Kidney glomerular epithelial cell (primary cell): ENCODE measurements around the gene PIEZO2.

Source experiments
- DNase-seq: peaks from one replicate; lab custom pipeline; 2025; lab: John Stamatoyannopoulos, UW

The PIEZO2 gene

DNA sequence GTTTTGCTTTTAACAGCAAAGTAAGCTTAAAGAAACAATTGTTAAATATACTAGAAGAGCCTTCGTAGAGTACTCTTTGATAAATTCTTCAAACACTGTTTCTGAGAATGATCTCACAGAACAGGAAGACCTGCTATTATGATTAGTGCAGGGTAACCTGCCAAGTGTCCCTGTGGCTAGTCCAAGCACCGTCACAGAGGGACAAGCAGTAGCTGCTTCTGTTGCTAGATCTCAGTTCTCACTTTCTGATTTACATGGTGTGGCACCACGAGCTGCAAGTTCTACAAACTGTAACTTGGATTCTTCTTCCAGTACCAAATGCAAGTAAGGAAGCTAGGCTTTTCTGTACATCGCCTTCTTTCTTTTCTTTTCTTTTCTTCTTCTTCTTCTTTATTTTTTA is 121.5 kb downstream of the PIEZO2 start:
- DNase-seq = no peak

DNA sequence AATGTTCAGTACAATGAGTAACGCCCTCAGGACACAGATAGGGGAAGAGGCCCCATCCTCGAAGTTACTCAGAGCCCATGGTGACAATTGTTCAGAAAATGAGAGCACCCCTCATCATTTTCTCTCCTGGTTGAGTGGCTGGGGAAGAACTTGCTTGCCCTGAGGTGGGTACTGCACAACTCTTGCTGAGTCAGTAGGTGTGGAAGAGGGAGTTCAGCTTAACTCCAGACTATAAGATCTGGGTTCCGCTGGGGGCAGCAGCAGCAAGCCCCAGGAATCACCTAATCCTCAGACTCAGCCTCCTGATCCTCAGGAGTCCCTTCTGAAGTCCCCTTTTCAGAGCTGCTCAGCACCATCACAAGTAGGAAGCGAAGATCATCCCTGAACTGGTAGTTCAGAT is 123.7 kb downstream of the PIEZO2 start:
- DNase-seq = no peak

DNA sequence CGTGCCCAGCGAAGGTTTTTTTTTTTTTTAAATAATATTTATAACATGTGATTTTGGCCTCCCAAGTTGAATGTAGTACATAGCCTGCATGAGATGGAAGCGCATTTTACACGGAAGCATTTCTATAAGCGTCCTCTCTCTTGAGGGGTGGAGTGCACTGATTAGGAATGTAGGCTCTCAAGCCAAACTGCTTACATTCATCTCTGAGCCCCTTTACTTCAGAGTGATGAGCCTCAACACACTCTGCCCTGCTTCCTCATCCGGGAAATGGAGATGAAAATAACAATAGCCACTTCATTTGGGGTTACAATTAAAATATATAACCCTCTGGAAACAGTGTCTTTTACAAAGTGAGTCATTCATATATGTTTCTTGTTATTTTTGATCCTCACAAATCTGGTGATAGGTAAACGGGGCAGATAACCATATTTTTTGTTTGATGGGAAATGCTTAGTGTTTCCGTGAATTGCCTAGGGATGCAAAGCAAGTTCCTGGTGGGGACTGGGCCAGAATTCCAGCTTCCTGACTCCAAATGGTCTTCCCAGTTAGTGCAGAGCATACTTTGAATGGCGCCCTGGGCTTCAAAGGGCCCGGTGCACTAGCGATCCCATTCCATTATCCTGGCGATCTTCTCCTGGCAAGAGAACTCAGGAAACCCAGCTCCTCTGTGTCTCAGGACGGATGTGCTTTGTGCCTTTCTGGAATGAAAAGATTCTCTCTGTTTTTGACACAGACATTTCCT is 124.3 kb downstream of the PIEZO2 start:
- DNase-seq = no peak

DNA sequence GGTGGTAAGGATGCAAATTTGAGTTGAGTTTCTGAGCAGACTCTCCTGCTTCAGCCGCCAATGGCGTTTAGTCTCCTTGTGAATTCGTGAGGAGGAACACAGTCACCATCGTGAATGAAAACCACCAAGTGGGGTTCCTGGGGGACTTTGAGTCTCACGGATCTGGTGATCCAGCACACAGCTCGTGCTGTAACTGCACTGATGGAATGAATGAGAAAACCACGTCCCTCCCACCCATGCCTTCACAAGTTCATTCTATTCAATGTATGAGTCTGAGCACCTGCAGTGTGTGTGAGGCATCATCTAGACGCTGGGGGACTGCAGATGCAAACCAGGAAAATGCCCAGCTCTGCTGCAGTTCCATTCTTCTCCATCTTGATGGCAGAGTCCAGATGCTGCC is 127.9 kb downstream of the PIEZO2 start:
- DNase-seq = no peak

DNA sequence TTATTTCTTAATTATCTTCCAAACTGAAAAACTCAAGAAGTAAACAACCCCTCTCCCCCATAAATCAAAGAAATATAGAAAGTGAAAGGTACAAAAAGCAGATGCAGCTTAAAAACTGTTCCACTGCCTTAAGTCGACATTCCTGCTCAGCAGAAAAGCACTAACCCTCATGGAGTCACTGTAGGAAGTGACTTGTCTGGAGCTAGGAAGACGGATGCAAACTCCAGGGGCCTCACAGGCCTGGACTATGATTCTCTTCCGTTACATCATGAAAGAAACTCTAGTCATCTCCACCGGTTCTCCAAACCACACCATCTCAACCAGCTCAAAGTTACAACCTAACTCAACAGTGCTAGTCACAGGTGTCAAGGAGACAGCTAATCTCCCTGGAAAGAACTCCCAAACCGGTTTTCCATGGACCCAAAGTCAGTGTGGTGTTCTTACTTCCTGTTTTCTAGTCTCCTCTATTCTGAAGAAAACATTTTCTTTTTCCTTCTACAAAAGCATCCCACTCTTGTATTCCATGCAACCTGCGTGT is 128.4 kb downstream of the PIEZO2 start:
- no peak for DNase-seq

DNA sequence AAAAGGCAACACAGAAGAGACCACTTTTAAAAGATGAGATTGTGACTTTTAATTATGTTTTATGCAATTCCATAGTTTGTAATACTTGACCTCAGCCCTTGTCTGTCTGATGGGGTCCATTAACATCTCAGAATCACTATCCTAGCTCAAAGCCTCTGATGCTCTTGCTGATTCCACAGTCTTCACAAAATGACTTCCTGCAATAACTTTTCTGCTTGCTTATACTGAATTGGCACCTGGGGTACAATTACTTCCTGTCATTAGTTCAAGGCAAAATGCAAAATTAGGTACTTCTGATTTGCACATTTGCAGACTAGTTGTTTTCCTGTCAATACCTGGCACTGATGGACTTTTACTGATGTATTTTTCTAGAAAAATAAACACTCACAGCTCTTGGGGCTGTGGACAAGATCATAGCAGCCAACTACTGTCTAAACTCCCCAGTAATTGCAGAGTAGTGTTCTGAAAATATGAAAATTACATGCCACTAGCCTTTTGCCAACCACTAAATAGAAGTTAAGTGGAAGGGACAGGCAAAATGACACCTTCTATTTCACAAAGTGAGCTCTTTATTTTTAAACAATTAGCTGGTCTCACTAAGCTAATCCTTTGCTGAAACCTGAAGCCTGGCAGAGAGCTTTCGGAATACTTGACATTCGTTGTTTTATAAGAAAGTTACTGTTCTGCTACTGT is 129.1 kb downstream of the PIEZO2 start:
- no peak for DNase-seq

DNA sequence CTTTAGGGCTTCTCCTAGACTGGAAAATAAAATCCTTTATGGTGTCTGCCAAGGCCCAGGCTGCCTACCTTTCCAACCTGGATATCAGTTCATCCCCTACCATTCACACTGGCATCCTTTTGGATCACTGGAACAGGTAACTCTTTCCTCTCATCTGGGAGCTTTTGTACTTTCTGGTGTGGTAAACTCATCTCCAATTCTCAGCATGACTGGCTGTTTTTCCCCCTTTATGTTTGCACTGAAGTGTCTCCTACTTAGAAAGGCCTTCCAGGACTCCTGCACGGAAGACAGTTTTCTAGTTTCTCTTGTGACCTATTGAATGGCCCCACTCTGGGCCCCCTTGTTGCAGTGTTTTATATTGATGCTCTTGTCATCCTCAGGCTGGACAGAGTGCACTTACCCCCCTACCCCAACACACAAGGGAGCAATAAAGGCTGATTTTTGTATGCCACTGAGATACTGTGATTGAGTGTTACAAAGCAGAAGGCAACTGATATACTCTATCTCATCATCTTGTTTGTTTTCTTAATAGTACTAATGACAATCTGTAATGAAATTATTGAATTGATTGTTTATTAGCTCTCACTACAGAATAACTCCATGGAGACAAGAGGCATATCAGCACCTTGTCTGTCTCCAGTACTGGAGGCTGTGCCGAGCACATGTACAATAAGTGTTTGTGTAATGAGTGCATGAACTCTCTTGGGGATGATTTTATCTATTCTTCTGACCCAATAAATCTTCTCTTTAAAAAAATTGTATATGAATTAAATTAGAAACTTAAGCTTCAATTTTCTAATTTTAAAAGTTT is 129.9 kb downstream of the PIEZO2 start:
- DNase-seq = no peak

DNA sequence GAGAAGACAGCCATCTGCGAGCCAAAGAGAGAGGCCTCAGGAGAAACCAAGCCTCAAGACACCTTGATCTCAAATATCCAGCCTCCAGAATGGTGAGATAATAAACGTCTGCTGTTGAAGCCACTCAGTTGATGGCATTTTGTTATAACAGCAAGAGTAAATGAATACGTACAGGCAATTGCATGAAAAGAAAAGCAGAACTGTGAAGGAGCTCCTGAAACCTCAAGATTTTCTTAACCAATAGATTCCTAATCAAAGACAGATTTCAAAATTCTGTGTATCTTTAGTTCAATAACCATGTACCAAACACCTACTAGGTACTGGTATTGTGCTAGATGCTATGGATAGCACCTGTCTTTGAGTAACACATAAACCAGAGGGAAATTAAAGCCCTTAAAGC is 139.5 kb downstream of the PIEZO2 start:
- no peak for DNase-seq

DNA sequence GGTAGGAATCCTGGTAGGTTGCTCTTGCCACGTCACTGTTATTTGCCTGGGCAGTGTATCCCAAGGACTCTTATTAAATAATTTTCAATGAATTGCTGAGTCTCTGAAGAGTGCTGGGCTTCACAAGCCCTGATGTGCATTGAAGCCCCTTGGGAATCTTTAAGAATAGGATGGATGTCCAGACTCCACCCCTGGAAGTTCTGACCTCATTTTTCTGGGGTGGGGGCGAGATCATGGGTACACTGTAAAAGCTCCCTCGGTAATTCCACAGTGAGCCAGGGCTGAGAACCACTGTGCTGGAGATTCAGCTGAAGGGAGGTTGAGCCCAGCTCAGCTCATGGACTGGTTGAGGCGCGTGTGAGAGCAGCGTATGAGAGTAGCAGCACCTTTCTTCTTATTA is 140.2 kb downstream of the PIEZO2 start:
- no peak for DNase-seq

DNA sequence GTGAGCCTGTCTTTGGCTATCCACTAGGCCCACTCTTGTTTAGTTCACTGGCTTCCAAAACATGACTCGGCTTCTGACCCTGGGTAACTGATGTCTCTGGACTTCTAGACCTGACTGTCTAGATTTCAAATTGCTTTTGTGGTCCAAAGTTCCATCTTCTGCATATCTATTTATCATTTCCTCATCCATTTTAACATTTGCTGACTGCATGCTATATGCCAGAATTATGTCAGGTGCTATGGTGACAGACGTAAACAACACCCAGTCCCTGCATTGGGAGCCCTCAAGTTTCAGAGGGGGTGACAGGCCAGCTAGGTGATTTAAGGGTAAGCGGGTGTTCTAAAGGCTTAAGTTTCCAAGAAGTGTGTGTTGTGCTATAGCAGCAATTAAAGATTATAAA is 140.9 kb downstream of the PIEZO2 start:
- DNase-seq = no peak

DNA sequence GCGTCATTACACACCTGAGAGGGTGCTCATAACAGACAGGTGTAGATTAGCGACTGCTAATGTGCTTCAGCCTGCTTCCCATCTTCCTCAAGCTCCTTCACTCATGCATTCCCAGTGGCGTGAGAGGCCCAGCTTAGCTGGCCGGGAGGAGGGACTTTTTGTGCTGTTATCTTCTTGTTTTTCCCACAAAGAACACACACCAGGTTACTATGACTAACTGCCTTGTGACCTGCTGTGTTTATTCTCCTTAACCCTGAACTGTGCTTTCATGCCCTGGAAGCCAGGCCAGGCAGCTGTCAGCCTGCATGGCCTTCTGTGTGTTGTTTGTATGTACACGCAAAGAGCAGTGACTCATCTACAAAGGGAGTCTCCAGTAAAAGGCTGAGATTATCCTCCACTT is 143.8 kb downstream of the PIEZO2 start:
- peak; percentile 81 for DNase-seq

DNA sequence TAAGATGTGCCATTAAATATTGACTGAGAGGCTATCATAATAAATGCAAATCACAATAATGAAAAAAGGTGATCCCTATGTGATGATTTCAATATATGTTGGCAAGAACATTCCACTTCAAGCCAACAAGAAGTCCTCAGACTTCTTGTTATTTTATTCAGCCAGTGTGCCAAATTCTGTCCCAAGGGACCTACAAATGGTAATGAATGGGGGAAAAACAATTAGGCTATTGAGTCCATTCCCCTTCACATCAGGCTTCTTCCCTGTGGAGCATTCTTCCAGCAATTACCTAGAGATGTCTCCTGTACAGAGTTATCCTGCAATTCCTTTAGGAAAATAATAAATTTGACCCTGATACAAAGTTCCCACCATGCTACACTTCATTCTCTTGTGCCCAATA is 144.4 kb downstream of the PIEZO2 start:
- no peak for DNase-seq

DNA sequence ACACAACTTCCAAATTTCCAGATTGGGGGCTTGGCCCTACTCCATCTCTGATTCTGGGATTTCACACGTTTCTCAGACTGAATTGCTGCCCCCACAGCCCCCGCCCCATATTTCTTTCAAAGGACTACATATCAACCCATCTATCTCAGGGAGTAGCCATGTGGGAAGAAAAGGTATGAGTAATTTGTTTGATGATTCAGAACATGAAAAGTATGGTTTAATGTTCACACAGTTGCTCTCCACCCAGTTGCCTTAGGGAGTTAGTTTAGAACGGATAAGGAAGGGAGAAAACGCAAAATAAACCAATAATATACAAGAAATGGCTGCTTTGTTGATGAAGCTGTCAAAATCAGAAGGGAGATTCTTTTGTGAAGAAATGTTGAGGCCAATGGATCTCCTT is 145.1 kb downstream of the PIEZO2 start:
- DNase-seq = peak; percentile 49

DNA sequence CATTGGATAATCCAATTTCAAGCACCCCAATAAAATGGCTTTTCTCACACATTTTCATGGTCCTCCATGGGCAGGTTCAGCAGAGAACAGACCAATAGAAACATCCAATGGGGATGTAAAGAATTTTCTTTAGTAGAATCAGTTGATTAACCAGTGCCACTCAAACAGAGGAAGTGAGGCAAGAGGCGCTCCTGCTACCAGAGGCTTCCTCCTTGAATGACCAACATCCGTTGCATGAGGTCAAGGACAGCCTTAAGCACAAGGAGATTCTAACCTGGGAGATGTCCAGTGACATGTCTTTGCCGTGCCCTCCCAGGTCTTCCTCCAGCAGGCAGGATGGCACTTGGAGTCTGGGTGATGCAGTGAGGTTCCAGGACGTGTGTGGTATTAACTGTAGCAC is 146.6 kb downstream of the PIEZO2 start:
- DNase-seq = no peak

DNA sequence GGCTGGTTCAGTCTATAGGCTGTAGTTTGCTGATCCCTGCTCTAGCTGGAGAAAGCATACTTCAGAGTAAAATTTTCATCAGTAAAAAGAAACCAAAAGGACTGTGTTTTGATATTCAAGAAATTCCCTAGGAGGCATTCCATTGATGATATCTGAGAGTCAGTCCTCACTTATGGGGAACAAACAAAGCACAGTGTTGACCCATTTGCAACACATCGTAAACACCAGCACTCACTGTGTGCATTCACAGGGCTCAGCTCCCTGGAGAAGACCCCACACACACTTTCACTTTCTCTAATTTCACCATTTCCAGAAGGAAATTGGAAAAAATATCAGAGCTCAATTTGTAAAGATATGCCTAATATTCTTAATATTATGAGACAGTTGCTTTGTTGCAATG is 147.1 kb downstream of the PIEZO2 start:
- DNase-seq = no peak

DNA sequence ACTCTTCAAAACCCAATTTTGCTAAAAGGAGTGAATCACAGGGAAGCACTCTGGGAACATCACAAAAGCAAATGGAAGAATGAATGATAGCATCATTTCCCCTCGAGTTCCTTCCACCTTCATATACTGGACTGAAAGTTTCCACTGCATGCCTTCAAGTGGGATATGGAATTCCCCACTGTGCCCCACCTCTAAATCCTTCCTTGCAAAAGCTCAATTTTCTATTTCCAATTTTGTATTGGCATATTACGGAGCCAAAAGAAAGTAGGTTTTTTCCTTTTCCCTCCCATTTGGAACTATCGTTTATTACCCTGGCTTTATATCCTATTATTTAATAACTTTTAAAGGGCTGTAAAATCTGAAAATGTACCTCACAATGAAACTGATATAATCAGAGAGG is 149.3 kb downstream of the PIEZO2 start:
- DNase-seq = no peak

DNA sequence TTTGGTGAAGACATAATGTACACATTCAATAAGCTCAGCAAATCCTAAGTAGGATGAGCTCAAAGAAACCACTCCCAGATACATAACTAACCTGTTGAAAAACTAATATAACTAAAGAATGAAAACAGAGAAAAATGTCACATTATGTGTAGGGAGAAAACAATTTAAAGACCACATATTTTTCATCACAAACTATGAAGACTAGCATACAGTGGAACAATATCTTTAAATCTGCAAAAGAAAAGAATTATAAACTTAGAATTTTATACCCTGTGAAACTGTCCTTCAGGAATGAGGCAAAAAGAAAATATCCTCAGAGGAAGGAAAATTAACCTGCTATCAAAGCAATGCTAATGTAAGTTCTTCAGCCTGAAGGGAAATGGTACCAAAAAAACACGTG is 151.5 kb downstream of the PIEZO2 start:
- DNase-seq = no peak

DNA sequence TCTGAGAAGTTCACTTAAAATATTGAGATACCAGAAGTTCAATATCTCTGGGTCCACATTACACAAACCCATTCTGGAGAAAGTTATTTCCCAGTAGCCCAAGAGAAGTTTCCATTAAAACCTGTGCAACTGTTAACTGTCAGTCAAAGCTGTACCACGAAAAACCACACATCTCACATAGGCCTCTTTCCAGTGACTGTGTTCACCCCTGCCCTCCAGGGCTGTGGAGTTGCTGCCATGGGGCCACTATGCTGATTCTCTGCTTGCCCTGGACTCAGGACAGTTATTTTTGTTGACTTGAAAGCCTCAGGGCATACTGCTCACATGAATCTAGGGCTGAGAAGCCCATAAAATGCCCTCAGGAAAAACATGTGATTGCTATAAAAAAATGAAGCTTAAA is 153.8 kb downstream of the PIEZO2 start:
- no peak for DNase-seq

DNA sequence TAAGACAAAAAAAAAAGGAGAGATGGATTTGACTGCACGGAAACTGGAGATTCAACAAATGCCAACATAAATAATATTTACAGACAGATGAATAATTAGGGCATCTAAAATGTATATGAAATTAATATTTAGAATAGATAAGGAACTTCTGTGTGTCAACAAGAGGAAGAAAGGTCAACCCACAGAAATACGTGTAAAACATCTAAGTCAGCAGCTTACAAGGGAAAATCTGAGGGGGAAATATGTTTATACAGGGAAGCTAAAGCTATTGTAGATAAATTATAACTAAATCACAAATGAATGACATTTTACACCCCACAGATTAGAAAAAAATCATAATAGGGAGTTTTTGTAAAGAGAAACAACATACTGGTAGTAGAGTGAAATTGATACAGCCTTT is 159.9 kb downstream of the PIEZO2 start:
- no peak for DNase-seq

DNA sequence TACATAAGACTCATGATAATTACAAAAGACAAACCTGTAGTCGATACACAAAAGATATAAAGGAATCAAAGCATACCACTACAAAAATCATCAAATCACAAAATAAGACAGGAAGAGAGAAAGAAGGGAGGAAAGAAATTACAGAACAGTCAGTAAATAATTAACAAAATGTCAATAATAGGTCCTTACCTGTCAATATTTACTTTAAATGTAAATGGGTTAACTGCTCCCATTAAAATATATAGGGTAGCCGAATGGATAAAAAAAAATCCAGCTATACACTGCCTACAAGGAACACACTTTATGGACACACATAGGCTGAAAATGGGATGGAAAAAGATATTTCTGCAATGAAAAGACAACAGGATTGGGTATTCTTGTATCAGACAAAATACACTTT is 163.7 kb downstream of the PIEZO2 start:
- no peak for DNase-seq

DNA sequence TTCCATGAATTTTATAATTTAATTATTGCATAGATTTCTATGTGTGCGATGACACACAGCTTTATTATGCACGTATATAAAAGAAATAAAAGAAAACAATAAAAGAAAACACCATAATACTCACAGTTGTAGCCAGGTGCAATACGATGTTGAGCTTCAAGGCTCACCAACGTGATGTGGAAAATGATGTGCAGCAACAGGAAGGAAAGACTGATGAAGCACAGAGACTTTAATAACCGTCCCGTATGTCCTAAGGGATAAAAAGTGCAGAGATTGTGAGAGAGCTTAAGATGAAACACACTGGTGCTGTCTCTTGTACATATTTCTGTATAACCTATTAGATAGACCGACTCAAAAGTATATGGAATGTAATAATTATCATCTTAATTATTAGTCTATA is 170.0 kb downstream of the PIEZO2 start:
- DNase-seq = no peak

DNA sequence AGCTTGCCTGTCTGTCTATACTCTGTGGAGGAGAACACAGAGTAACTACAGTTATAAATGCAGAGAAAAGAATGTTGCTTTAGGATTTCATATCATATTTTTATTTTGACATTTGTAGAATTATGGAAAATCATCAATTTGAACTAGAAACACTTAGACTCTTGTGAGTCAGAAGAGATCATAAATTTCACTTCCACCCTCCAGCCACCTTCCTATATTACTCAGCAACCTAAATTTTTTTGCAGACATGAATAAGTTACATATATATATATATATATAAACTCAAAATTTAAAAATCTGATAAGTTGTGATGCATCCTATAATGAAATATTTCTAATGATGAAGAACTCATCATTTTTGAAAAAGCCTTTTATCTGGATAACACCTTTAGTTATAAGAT is 172.3 kb downstream of the PIEZO2 start:
- DNase-seq = no peak
